Measurements from ENCODE around the gene DHRS1. TPM values are rescaled to one million over a fixed set of nuclear protein-coding genes. Genes with fewer than 3 reads are reported as not detected.

The DHRS1 gene
- total and polyA plus RNA-seq, 9 of the 15 experiments (the other 6 are each of a cell fraction or from before 2014, with no cell fraction given): 7.3 to 33.6 (median 13.3) TPM

GRCh38 chr14:24261256-24261968 is 38.2 kb downstream of the DHRS1 start:
- Histone ChIP-seq H3K36me3 (ENCODE audit: control insufficient read depth, insufficient read depth, low read length) (no peaks in the 10 kb centered on the region), H4K20me1 (replicated peaks; ENCODE audit: control insufficient read depth, insufficient read depth, low read length) (no peaks in the 10 kb centered on the region), H3K9ac (ENCODE audit: insufficient read depth in 1 of 2, low read depth in 2 of 2, low read length in 2 of 2) (no peak overlapping the region), H3K79me2 (ENCODE audit: control insufficient read depth, insufficient read depth, low read length) (no peaks in the 10 kb centered on the region), H3K27me3 (ENCODE audit: control insufficient read depth in 2 of 2, insufficient read depth in 2 of 2, low read length in 2 of 2) (no peaks in the 10 kb centered on the region), H3K4me2 (ENCODE audit: insufficient read depth, low read length) (no peak overlapping the region), H3K27ac (ENCODE audit: extremely low read depth, low read depth, low read length) (no peak overlapping the region), H3K9me1 (ENCODE audit: control insufficient read depth, insufficient read depth, low read length) (no peaks in the 10 kb centered on the region), H3K4me1 (replicated peaks in 1 of 2; ENCODE audit: control insufficient read depth in 2 of 2, insufficient read depth in 2 of 2, low read length in 2 of 2) (peaks cover 12 to 56% of the 10 kb centered on the region in 2 experiments; a peak in 4 of 5 replicates), H2AFZ (ENCODE audit: low read depth, low read length) (no peak overlapping the region), H3K9me3 (replicated peaks; ENCODE audit: control insufficient read depth, insufficient read depth, low read depth, low read length) (no peaks in the 10 kb centered on the region), H3K4me3 (no peak overlapping the region)
- ATAC-seq: no peak
- no TSS peak for BruUV-seq (replicated peaks)
- CTCF ChIA-PET (ENCODE audit: low intra/inter-chr PET ratio): no interaction called here
- no peak for FAIRE-seq
- DNase-seq (ENCODE audit: extremely low read depth in 1 of 4, low spot score in 3 of 4): no peak
- intact Hi-C loops (cut with micrococcal nuclease): no loop called here
- TF ChIP-seq ZNF75A (CRISPR knock-in tag; IDR thresholded peaks at IDR 0.05) (no peak), SMARCA4 (IDR thresholded peaks at IDR 0.05) (no peak), ZSCAN32 (CRISPR knock-in tag; IDR thresholded peaks at IDR 0.05) (no peak), SRSF1 (IDR thresholded peaks at IDR 0.05; ENCODE audit: low read depth, low read length) (no peak), RBM14 (IDR thresholded peaks at IDR 0.05; ENCODE audit: borderline replicate concordance, insufficient read depth, low read depth, low read length) (no peak), U2AF1 (optimal IDR thresholded peaks at IDR 0.05; ENCODE audit: low read depth, low read length) (no peak), MEIS2 (IDR thresholded peaks at IDR 0.05; ENCODE audit: partially characterized antibody) (no peak), ILK (tag; IDR thresholded peaks at IDR 0.05; ENCODE audit: borderline replicate concordance, low read depth) (no peak), SMAD4 (CRISPR knock-in tag; conservative IDR thresholded peaks at IDR 0.05) (no peak), FOXM1 (IDR thresholded peaks at IDR 0.05; ENCODE audit: low read depth) (no peak), FOXM1 (CRISPR knock-in tag; IDR thresholded peaks at IDR 0.05; ENCODE audit: low read depth) (no peak), NR0B1 (IDR thresholded peaks at IDR 0.05; ENCODE audit: partially characterized antibody) (no peak), LEF1 (IDR thresholded peaks at IDR 0.05) (no peak), RBM15 (IDR thresholded peaks at IDR 0.05; ENCODE audit: insufficient read depth, low read length) (no peak), LARP7 (IDR thresholded peaks at IDR 0.05) (no peak), ZNF644 (tag; IDR thresholded peaks at IDR 0.05; ENCODE audit: low read depth) (no peak), SMARCA5 (IDR thresholded peaks at IDR 0.05) (no peak)
- TF ChIP-seq, protein P1, sequence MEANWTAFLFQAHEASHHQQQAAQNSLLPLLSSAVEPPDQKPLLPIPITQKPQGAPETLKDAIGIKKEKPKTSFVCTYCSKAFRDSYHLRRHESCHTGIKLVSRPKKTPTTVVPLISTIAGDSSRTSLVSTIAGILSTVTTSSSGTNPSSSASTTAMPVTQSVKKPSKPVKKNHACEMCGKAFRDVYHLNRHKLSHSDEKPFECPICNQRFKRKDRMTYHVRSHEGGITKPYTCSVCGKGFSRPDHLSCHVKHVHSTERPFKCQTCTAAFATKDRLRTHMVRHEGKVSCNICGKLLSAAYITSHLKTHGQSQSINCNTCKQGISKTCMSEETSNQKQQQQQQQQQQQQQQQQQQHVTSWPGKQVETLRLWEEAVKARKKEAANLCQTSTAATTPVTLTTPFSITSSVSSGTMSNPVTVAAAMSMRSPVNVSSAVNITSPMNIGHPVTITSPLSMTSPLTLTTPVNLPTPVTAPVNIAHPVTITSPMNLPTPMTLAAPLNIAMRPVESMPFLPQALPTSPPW (CRISPR knock-in tag; IDR thresholded peaks at IDR 0.05): no peak
- 55% methylated on average over 19 of the region's 20 CpGs for WGBS (ENCODE audit: insufficient coverage, low coverage, missing lambda C conversion rate)
- in situ Hi-C loops (cut with MboI): no loop called here
- POLR2A ChIA-PET: interaction anchor here (0.6 to 1.6 kb wide), 4 partner anchors 8 to 180 kb away, joined by 3 to 4 read pairs (median 4); no protein-coding TSS in a partner anchor

Measured in K562 (cell line).